H9 (cell line): ENCODE measurements around the gene FOXK1. TPM values are rescaled to one million over a fixed set of nuclear protein-coding genes. Genes with fewer than 3 reads are reported as not detected.

Experiments
- DNase-seq: peaks from one replicate; pipeline ENCODE4 v3.0.0-alpha.2; 2017
- H2AFZ ChIP-seq: one replicate; pipeline ENCODE4 v1.6.1; 2013; ENCODE audit warnings: mild to moderate bottlenecking, low read length, control low read depth, moderate library complexity
- H2AK5ac ChIP-seq: 2 replicates; pipeline ENCODE4 v1.6.1; 2013; ENCODE audit warnings: low read length, control low read depth, mixed read lengths; ENCODE audit not compliant: insufficient read length
- H2BK120ac ChIP-seq: one replicate; pipeline ENCODE4 v1.6.1; 2013; ENCODE audit warnings: low read depth, mild to moderate bottlenecking, low read length, control low read depth, inconsistent platforms; ENCODE audit not compliant: poor library complexity, severe bottlenecking
- H2BK12ac ChIP-seq: 2 replicates; pipeline ENCODE4 v1.6.1; 2013; ENCODE audit warnings: low read length, control low read depth, mixed read lengths, low read depth; ENCODE audit not compliant: insufficient read length
- H2BK15ac ChIP-seq: 2 replicates; pipeline ENCODE4 v1.6.1; 2013; ENCODE audit warnings: low read depth, low read length, control low read depth
- H2BK20ac ChIP-seq: one replicate; pipeline ENCODE4 v1.6.1; 2013; ENCODE audit warnings: low read depth, mild to moderate bottlenecking, low read length, control low read depth, inconsistent platforms; ENCODE audit not compliant: poor library complexity, severe bottlenecking
- H2BK5ac ChIP-seq: 2 replicates; pipeline ENCODE4 v1.6.1; 2013; ENCODE audit warnings: low read length, control low read depth, mixed read lengths; ENCODE audit not compliant: insufficient read length
- H3K14ac ChIP-seq: 2 replicates; pipeline ENCODE4 v1.6.1; 2013; ENCODE audit warnings: low read length, control low read depth; ENCODE audit not compliant: insufficient read depth
- H3K18ac ChIP-seq: 2 replicates; pipeline ENCODE4 v1.6.1; 2013; ENCODE audit warnings: low read depth, mild to moderate bottlenecking, mixed read lengths, low read length, control low read depth; ENCODE audit not compliant: insufficient read length
- H3K23ac ChIP-seq: 2 replicates; pipeline ENCODE4 v1.6.1; 2013; ENCODE audit warnings: low read length, control low read depth, mixed read lengths, low read depth; ENCODE audit not compliant: insufficient read length
- H3K23me2 ChIP-seq: 2 replicates; pipeline ENCODE4 v1.6.1; 2013; ENCODE audit warnings: low read depth, mild to moderate bottlenecking, mixed read lengths, low read length, control low read depth; ENCODE audit not compliant: insufficient read length, poor library complexity, severe bottlenecking
- H3K27ac ChIP-seq: 2 replicates; pipeline ENCODE4 v1.5.1; 2013; ENCODE audit warnings: low read length, control low read depth, mixed read lengths, low read depth; ENCODE audit not compliant: insufficient read length
- H3K27me3 ChIP-seq: 2 replicates; pipeline ENCODE4 v1.6.1; 2013; ENCODE audit warnings: low read length, control low read depth, inconsistent platforms; ENCODE audit not compliant: insufficient read depth
- H3K4ac ChIP-seq: 2 replicates; pipeline ENCODE4 v1.6.1; 2013; ENCODE audit warnings: low read depth, mild to moderate bottlenecking, control low read depth, inconsistent platforms, low read length, moderate library complexity
- H3K4me1 ChIP-seq: 2 replicates; pipeline ENCODE4 v1.6.1; 2013; ENCODE audit warnings: low read length, control low read depth, inconsistent platforms; ENCODE audit not compliant: insufficient read depth
- H3K4me2 ChIP-seq: 2 replicates; pipeline ENCODE4 v1.6.1; 2013; ENCODE audit warnings: low read length, control low read depth, mixed read lengths; ENCODE audit not compliant: insufficient read length, insufficient read depth
- H3K56ac ChIP-seq: 2 replicates; pipeline ENCODE4 v1.6.1; 2013; ENCODE audit warnings: low read depth, mild to moderate bottlenecking, mixed read lengths, low read length, control low read depth; ENCODE audit not compliant: insufficient read length
- H3K79me1 ChIP-seq: 2 replicates; pipeline ENCODE4 v1.6.1; 2013; ENCODE audit warnings: low read depth, mild to moderate bottlenecking, moderate library complexity, low read length, control low read depth, inconsistent platforms; ENCODE audit not compliant: insufficient read depth, poor library complexity, severe bottlenecking
- H3K79me2 ChIP-seq: 2 replicates; pipeline ENCODE4 v1.6.1; 2013; ENCODE audit warnings: low read length, control low read depth, inconsistent platforms; ENCODE audit not compliant: insufficient read depth
- H3K9ac ChIP-seq: 2 replicates; pipeline ENCODE4 v1.6.1; 2013; ENCODE audit warnings: low read length, control low read depth, mixed read lengths; ENCODE audit not compliant: insufficient read length; ENCODE audit errors: extremely low read depth
- H3K9me3 ChIP-seq: one replicate; pipeline ENCODE4 v1.6.1; 2013; ENCODE audit warnings: low read depth, low read length, inconsistent platforms; ENCODE audit not compliant: control insufficient read depth
- H3T11ph ChIP-seq: one replicate; pipeline ENCODE4 v1.6.1; 2013; ENCODE audit warnings: mild to moderate bottlenecking, low read length, control low read depth, inconsistent platforms
- H4K20me1 ChIP-seq: one replicate; pipeline ENCODE4 v1.6.1; 2013; ENCODE audit not compliant: control insufficient read depth, insufficient read length, insufficient read depth
- H4K5ac ChIP-seq: 2 replicates; pipeline ENCODE4 v1.6.1; 2013; ENCODE audit warnings: low read depth, mild to moderate bottlenecking, mixed read lengths, low read length, control low read depth; ENCODE audit not compliant: insufficient read length
- H4K8ac ChIP-seq: replicated peaks from 2 replicates; pipeline ENCODE4 v1.6.1; 2013; ENCODE audit warnings: low read length, control low read depth, mixed read lengths, low read depth; ENCODE audit not compliant: insufficient read length
- H4K91ac ChIP-seq: 2 replicates; pipeline ENCODE4 v1.6.1; 2013; ENCODE audit warnings: low read depth, mild to moderate bottlenecking, moderate library complexity, mixed read lengths, low read length, control low read depth; ENCODE audit not compliant: insufficient read length
- H3K27ac Mint-ChIP-seq, 3 experiments: 2 replicates in 2 of 3; 3 replicates in 1 of 3; pipeline ENCODE4 v1.8.0; 2020 to 2021; ENCODE audit warnings: mixed read lengths in 3 of 3, mild to moderate bottlenecking in 1 of 3, moderate library complexity in 1 of 3
- H3K27me3 Mint-ChIP-seq: 2 replicates; pipeline ENCODE4 v1.8.0; 2021; ENCODE audit warnings: low read depth, mild to moderate bottlenecking, moderate library complexity, mixed read lengths
- H3K36me3 Mint-ChIP-seq, 3 experiments: 2 replicates in 2 of 3; 3 replicates in 1 of 3; pipeline ENCODE4 v1.8.0; 2020 to 2021; ENCODE audit warnings: low read depth in 3 of 3, mixed read lengths in 3 of 3; ENCODE audit not compliant: insufficient read depth in 1 of 3
- H3K4me1 Mint-ChIP-seq, 2 experiments: 2 replicates each; pipeline ENCODE4 v1.8.0; 2020; ENCODE audit warnings: mixed read lengths in 2 of 2
- H3K4me3 Mint-ChIP-seq, 2 experiments: 2 replicates in 1 of 2; 3 replicates in 1 of 2; pipeline ENCODE4 v1.8.0; 2020 to 2021; ENCODE audit warnings: mild to moderate bottlenecking in 2 of 2, mixed read lengths in 2 of 2, moderate library complexity in 1 of 2
- H3K9me3 Mint-ChIP-seq, 2 experiments: 2 replicates in 1 of 2; 3 replicates in 1 of 2; pipeline ENCODE4 v1.8.0; 2020; ENCODE audit warnings: mild to moderate bottlenecking in 2 of 2, mixed read lengths in 2 of 2, moderate library complexity in 1 of 2
- CTCF ChIP-seq: fragments of 200-600 bp; sonication (generic); conservative IDR thresholded peaks from 3 replicates; pipeline ENCODE4 v1.8.0; 2021; ENCODE audit warnings: antibody characterized with exemption, mild to moderate bottlenecking
- WGBS: extraction: QIAGEN DNeasy Blood & Tissue Kit; methylation state at CpG from one replicate; pipeline ENCODE4 v1.1.7; 2013; ENCODE audit warnings: missing lambda C conversion rate, low lambda C conversion rate, mixed read lengths; ENCODE audit not compliant: insufficient read length; ENCODE audit errors: extremely low coverage; 5-methylcytosine and 5-hydroxymethylcytosine counted together
- total RNA-seq: library from RNA; stranded (reverse); gene quantifications from 2 replicates; pipeline ENCODE4 v1.2.1, GENCODE V29; 2021

Gene FOXK1
- total RNA-seq, 1 experiment from 2014 or later = 14.4 TPM

GRCh38 chr7:4693749-4694148 lies 11.7 kb downstream of the FOXK1 start:
- no peaks in the 10 kb centered on the region for H3K4me1 Mint-ChIP-seq
- H2BK120ac ChIP-seq = no peak overlapping the region
- H4K20me1 ChIP-seq = no peaks in the 10 kb centered on the region
- no peak overlapping the region for H3T11ph ChIP-seq
- no peak overlapping the region for H4K5ac ChIP-seq
- DNase-seq = no peak
- H3K18ac ChIP-seq = no peak overlapping the region
- no peak overlapping the region for H4K8ac ChIP-seq
- no peak overlapping the region for H3K27ac Mint-ChIP-seq
- no peak overlapping the region for H3K23ac ChIP-seq
- no peaks in the 10 kb centered on the region for H3K9me3 ChIP-seq
- H3K27me3 ChIP-seq = no peaks in the 10 kb centered on the region; the same call in 1 of the 2 replicates
- H2BK15ac ChIP-seq = no peak overlapping the region
- H2BK20ac ChIP-seq = no peak overlapping the region
- H2BK12ac ChIP-seq = no peak overlapping the region
- no peak overlapping the region for H3K4me3 Mint-ChIP-seq
- no peaks in the 10 kb centered on the region for H3K36me3 Mint-ChIP-seq
- H3K9ac ChIP-seq = no peak overlapping the region
- no CpG with 5 or more reads among the region's 2 CpGs for WGBS
- no peak overlapping the region for H3K14ac ChIP-seq
- no peak overlapping the region for H2AFZ ChIP-seq
- H3K4me1 ChIP-seq = no peaks in the 10 kb centered on the region; the same call in 1 of the 2 replicates
- H3K56ac ChIP-seq = no peak overlapping the region
- no peak overlapping the region for H3K4ac ChIP-seq
- no peak overlapping the region for H2AK5ac ChIP-seq
- no peak overlapping the region for H3K4me2 ChIP-seq
- no peak for TF ChIP-seq CTCF
- H3K23me2 ChIP-seq = no peaks in the 10 kb centered on the region
- H3K27me3 Mint-ChIP-seq = peaks cover 3% of the 10 kb centered on the region
- H3K9me3 Mint-ChIP-seq = no peaks in the 10 kb centered on the region; a peak in 1 of 5 replicates
- H2BK5ac ChIP-seq = no peak overlapping the region
- H3K27ac ChIP-seq = no peak overlapping the region
- peaks cover 5% of the 10 kb centered on the region; the same call in 1 of the 2 replicates for H3K79me2 ChIP-seq
- peaks cover 3% of the 10 kb centered on the region for H3K79me1 ChIP-seq
- no peak overlapping the region for H4K91ac ChIP-seq
